NT2/D1 (cell line): ENCODE results near the gene ITPR2.

Experiments used
- SUZ12 ChIP-seq: IDR thresholded peaks from 2 replicates; pipeline ENCODE4 v1.6.1; 2011; ENCODE audit not compliant: insufficient read length, insufficient read depth; ENCODE audit errors: extremely low read depth
- YY1 ChIP-seq: IDR thresholded peaks from 2 replicates; pipeline ENCODE4 v1.6.1; 2011; ENCODE audit not compliant: insufficient read length, insufficient read depth
- ZNF274 ChIP-seq: IDR thresholded peaks from 2 replicates; pipeline ENCODE4 v1.6.1; 2011; ENCODE audit warnings: mild to moderate bottlenecking, low read depth, low read length

- no peak for TF ChIP-seq ZNF274
- no peak for TF ChIP-seq SUZ12
- TF ChIP-seq YY1 = no peak
Observed at GRCh38 chr12:26698186-26698585, 134.8 kb downstream of the ITPR2 start.
